NCI-H510A treated with DMSO at 0.1 percent for 48 hours (cell line): Measurements from ENCODE around the gene FSIP1.

Experiments
- DNase-seq: peaks from one replicate; lab custom pipeline; 2025; lab: John Stamatoyannopoulos, UW

FSIP1 gene

GRCh38 chr15:39720081-39720480 is 62.6 kb downstream of the FSIP1 start:
- no peak for DNase-seq

- DNase-seq = no peak
These were observed 63.5 kb downstream of the FSIP1 start for GRCh38 chr15:39719109-39719508.

GRCh38 chr15:39717134-39717533 is 65.5 kb downstream of the FSIP1 start:
- no peak for DNase-seq

GRCh38 chr15:39714251-39714650 is 68.4 kb downstream of the FSIP1 start:
- DNase-seq = no peak

GRCh38 chr15:39713846-39714245 is 68.8 kb downstream of the FSIP1 start:
- DNase-seq = no peak

- no peak for DNase-seq
These were observed 72.0 kb downstream of the FSIP1 start for GRCh38 chr15:39710681-39711080.

GRCh38 chr15:39709941-39710340 is 72.7 kb downstream of the FSIP1 start:
- no peak for DNase-seq

GRCh38 chr15:39706206-39706605 is 76.4 kb downstream of the FSIP1 start:
- no peak for DNase-seq

- DNase-seq = no peak
These were observed 78.0 kb downstream of the FSIP1 start for GRCh38 chr15:39704689-39705088.

- no peak for DNase-seq
These were observed 78.4 kb downstream of the FSIP1 start for GRCh38 chr15:39704235-39704634.

- no peak for DNase-seq
These were observed 80.7 kb downstream of the FSIP1 start for GRCh38 chr15:39701988-39702387.

- no peak for DNase-seq
These were observed 82.3 kb downstream of the FSIP1 start for GRCh38 chr15:39700375-39700700.

- no peak for DNase-seq
These were observed 82.9 kb downstream of the FSIP1 start for GRCh38 chr15:39699516-39700374.

GRCh38 chr15:39698444-39699390 is 83.9 kb downstream of the FSIP1 start:
- DNase-seq = no peak

GRCh38 chr15:39697509-39697908 is 85.1 kb downstream of the FSIP1 start:
- DNase-seq = no peak

GRCh38 chr15:39695793-39696192 is 86.8 kb downstream of the FSIP1 start:
- DNase-seq = no peak

GRCh38 chr15:39692356-39693327 is 90.0 kb downstream of the FSIP1 start:
- DNase-seq = no peak

GRCh38 chr15:39690881-39691634 is 91.6 kb downstream of the FSIP1 start:
- DNase-seq = no peak

- DNase-seq = no peak
These were observed 94.7 kb downstream of the FSIP1 start for GRCh38 chr15:39687965-39688364.

GRCh38 chr15:39685999-39686613 is 96.5 kb downstream of the FSIP1 start:
- peak; percentile 31 for DNase-seq

GRCh38 chr15:39685367-39685766 is 97.3 kb downstream of the FSIP1 start:
- DNase-seq = no peak
